ENCODE results near the gene CPVL.
"Not testable (repeated sequence)": the region's sequence is repeated elsewhere in the genome, so short reads cannot be mapped to it uniquely, and the experiment has no call there.

The CPVL gene

GRCh38 chr7:29093091-29093490, 53.2 kb downstream of the CPVL start:
- DNase-seq (ENCODE audit: low read depth in 4 of 4, low spot score in 1 of 4) = not testable (repeated sequence)

DNA sequence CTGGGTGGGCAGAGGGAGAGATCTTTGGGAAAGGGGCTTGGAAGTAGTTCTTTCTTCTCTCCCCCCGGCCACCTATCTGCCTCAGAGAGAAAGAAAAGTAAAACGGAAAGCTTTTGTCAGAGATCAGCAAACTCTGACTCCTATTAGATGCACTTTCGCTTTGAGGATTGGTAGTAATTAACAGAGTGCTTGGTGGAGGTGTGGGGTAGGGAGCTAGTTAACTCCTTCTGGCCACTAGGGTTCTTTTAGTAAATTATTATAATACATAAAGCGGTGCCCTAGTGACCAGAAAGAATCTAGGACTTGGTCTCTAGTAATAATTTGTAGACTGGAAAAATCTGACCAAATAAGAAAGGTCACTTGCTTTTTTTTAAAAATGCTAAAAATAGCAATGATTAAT, 54.6 kb downstream of the CPVL start:
- no peak for DNase-seq (ENCODE audit: low read depth in 4 of 4, low spot score in 1 of 4)

DNA sequence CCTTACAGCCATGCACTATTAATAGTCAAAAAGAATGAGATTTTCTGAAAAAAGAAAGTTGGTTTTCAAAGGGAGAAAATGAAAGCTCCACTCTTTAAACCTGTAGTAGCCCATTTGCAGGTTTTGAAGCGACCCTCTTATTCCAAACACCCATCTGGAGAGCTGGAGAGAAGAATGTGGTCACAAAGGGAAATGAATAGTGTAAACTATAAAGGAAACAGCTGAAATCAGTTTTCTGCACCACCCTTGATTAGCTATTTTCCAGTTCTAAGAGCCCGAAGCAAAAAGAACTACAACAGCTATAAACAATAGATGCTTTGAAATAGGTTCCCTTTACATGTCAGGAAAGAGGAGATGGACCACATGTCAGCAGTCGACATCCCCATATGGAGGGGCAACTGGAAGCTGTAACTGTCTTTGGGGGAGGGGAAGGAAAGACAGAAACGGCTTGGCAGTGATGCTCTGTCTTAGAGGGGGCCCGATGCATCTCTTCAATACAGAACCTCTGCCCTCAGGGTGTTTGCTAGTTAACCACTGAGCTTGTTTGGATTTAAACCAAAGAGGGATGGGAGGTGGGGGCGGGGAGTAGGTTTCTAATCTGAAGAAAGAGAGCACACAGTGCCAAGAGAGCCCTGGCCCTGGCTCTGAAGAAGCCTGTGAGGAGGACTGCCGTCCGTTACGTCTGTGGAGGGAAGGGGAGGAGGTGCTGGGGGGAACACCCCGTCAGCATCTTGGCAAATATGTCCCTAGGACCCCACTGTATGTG, 55.3 kb downstream of the CPVL start:
- DNase-seq (ENCODE audit: low read depth in 4 of 4, low spot score in 1 of 4) = no peak

GRCh38 chr7:29090151-29090805, 56.1 kb downstream of the CPVL start:
- DNase-seq (ENCODE audit: low read depth in 4 of 4, low spot score in 1 of 4) = no peak

GRCh38 chr7:29087840-29088170, 58.5 kb downstream of the CPVL start:
- DNase-seq (ENCODE audit: low read depth in 4 of 4, low spot score in 1 of 4) = no peak

GRCh38 chr7:29086545-29086944, 59.8 kb downstream of the CPVL start:
- no peak for DNase-seq (ENCODE audit: low read depth in 4 of 4, low spot score in 1 of 4)

DNA sequence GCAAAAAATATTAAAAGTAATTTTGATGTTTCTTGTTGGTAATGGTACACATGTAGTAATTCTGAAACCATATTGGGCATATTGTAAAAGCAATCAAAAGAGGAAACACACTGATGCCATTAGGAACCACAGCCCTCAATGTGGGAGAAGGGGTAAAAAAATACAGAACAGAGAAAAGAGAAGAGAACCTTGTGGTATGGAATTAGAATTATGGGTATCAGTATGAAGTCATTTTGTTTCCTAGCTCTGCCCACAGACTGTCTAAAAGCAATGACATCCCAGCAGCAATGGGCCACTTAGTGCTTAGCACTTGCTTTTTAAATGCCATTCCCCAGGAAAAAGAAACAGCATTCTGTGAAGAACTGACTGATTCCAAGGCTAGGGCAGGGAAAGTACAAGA, 61.5 kb downstream of the CPVL start:
- no peak for DNase-seq (ENCODE audit: low read depth in 4 of 4, low spot score in 1 of 4)

DNA sequence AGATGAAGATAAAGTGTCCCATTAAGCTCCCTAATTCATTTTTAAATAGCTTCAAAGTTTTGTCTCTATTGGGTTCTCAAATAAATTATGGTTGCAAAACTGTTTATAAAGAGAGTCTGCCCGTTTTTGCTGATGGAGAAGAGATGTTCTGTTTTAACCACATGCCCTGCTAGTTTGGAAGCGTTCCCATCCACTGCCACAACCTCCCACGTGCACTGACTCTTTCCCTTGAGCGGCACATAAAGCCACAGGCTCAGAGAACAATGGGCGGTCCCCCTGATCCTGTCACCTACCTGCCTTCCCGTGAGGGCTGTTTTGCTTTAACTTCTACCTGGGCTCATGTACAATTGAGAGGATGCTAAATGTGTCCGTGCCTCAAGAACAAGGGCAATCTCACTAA, 65.5 kb downstream of the CPVL start:
- DNase-seq (ENCODE audit: low read depth in 4 of 4, low spot score in 1 of 4) = no peak

- DNase-seq (ENCODE audit: low read depth in 4 of 4, low spot score in 1 of 4) = no peak
These were observed 67.8 kb downstream of the CPVL start for GRCh38 chr7:29078311-29079260.

- DNase-seq (ENCODE audit: low read depth in 4 of 4, low spot score in 1 of 4) = no peak
These were observed 68.5 kb downstream of the CPVL start for GRCh38 chr7:29077854-29078253.

GRCh38 chr7:29077176-29077575, 69.2 kb downstream of the CPVL start:
- DNase-seq (ENCODE audit: low read depth in 4 of 4, low spot score in 1 of 4) = no peak

DNA sequence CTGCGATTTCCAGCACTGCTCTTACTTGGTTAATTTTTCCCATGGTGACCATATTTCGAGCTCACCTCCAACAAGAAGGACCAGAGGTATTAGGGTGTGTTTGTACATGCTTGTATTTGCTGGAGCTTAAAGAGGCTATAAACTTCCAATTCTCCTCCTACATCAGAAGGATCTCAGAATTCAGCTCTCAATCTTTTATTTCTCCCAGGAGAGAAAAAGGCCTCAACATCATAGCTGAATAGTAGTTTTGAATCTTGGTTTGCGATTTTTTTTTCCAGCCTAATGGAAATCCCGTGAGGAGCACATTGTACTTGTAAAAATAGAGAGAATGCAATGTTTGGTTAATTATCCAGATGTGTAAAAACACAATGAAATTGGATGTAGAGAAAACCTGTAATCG, 69.7 kb downstream of the CPVL start:
- DNase-seq (ENCODE audit: low read depth in 4 of 4, low spot score in 1 of 4) = no peak

DNA sequence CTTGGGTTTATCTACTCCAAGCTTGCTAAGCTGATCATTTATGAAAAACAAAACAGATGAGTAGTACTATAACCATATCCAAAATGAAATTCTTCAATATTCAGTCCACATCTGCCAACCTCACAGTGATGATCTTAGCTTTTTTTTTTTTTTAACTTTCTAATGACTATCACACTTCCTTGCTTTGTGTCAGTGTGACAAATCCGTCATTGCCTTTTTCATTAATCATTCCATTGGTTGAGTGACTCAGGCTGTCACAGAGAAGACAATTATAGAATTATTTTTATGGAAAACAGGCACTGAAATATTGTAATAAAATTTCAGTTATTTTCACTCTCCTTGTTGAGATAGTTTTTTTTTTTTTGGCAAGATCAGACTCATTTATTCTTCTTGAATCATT, 70.7 kb downstream of the CPVL start:
- no peak for DNase-seq (ENCODE audit: low read depth in 4 of 4, low spot score in 1 of 4)

- no peak for DNase-seq (ENCODE audit: low read depth in 4 of 4, low spot score in 1 of 4)
These were observed 75.0 kb downstream of the CPVL start for GRCh38 chr7:29071203-29071874.

DNA sequence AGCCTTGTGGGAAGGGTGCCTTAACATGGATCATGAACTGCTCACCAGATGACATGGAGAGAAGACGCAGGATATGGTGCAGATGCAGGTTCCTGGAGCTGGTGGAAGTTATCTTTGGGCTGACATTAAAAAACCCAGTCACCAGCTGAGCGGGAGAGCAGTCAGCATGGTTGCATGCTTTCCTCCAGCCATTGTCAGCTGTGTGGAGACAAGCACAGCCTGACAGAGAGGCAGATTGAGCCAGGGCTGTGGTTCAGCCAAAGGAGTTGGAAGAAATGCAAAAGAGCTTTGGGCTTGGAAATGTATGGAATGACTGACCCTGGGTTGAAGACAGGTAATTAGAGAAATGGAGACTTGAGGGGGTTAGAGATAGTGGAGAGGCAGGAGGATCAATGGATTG, 79.7 kb downstream of the CPVL start:
- DNase-seq (ENCODE audit: low read depth in 4 of 4, low spot score in 1 of 4) = no peak

DNA sequence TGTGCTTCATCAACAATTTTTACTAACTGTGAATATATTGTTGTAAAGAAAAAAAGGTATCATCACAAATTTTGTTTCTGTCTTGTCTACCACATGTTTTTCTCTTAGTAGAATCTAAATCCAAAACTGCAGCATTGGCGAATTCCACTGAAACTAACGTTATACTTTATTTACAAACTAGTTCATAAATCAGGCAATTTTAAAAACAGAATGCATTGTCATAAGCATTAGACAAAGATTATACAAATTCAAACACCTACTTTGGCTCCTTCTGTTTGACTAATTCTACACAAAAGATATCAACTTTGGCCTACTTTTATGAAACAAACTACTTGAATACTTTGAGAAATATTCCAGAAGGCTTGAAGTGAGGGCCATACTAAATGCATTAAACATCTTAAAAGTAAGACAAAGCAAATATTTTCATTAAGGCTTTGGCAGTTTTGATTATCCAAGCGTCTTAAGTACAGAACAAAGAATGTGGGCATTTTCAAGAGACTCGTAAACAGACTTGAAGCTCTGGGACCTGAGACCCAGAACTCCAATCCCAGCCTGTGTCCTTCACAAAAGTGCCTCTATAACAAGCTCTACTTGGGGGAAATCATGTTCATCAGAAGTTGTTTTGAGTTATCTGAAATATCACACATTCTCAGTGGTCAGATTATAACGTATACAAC, 81.0 kb downstream of the CPVL start:
- DNase-seq (ENCODE audit: low read depth in 4 of 4, low spot score in 1 of 4) = no peak

DNA sequence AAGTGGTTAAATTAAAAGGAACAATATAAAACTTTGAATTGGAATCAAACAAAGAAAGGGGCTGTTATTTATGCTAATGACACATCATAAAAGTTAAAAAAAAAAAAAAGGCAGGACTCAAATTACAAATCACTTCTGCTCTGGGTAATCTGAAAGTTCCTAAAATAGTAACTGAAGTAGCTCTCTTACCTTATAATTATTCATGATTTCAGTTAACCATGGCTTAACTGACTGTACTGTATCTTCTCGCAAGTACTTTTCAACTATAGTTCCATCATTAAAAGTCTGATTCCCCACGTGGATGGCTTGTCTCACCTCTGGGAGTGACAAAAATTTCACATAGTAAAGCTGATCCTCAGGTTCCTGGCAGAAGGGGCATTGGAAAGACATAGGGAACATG, 82.5 kb downstream of the CPVL start:
- no peak for DNase-seq (ENCODE audit: low read depth in 4 of 4, low spot score in 1 of 4)

DNA sequence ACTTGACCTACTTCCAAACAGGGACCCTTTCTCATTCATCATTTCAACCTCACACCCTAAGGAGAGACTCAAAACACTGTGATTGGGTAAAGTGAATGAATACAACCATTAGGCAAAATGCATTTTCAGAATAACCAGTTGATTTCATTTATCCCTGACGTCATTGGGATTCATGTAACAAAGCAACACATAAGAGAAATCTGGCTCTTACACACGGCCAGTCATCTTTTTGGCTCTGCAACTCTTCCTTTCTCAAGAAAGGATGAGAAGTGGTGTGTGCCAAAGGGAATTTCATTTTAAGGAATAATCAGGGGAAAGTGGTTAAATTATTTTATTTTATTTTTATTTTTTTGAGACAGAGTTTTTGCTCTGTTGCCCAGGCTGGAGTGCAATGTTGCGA, 83.1 kb downstream of the CPVL start:
- no peak for DNase-seq (ENCODE audit: low read depth in 4 of 4, low spot score in 1 of 4)

DNA sequence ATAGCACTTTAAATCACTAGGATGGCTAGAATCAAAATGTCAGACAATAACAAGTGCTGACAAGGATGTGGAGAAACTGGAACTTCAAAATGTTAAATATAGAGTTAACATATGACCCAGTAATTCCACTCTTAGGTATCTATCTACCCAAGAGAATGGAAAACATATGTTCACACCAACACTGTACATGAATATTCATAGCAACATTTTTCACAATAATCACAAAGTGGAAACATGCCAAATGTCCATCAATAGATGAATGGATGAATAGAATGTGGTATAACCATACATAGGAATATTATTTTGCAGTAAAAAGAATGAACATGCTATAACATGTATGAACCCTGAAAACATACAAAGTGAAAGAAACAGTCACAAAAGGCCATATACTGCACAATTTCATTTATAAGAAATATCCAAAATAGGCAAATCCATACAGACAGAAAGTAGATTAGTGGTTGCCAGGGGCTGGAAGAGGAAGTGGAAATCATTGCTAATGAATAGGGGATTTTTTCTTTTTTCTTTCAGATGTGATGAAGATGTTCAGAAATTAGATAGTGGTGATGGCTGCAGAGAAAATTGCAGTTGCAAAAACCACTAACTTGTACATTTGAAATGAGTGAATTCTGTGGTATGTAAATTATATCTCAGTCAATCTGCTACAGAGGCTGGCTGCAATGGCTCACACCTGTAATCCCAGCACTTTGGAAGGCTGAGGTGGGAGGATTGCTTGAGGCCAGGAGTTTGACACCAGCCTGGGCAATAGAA, 93.0 kb downstream of the CPVL start:
- DNase-seq (ENCODE audit: low read depth in 4 of 4, low spot score in 1 of 4) = no peak

DNA sequence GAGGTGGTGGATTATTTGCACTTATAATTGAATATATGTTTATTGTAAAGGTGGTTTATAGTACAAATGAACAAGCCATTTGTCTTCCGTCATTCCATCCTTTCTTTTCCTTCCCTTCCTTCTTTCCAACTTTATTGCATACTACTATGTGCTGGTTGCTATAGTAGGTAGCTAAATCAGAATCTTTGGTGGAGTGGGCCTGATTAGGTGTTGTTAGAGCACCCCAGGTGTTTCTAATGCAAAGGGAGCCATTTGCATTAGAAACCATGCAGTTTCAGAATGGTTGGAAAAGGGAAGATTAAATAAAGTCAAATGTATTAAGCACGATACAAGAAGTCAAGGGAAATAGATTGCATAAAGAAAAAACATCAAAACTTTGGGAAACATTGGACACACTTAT, 99.4 kb downstream of the CPVL start:
- no peak for DNase-seq (ENCODE audit: low read depth in 4 of 4, low spot score in 1 of 4)

Data from stimulated activated CD4-positive, alpha-beta T cell treated with anti-CD3 and anti-CD28 coated beads, Interleukin-1b, Interleukin-23, amount 100 ng/mL, for 24 hours (primary cell).